GM19463 (cell line): Measurements from ENCODE around the gene ATF7IP2.
"Not testable (repeated sequence)": the region's sequence is repeated elsewhere in the genome, so short reads cannot be mapped to it uniquely, and the experiment has no call there.

Source experiments
- ATAC-seq: cut with Tn5 transposase; IDR thresholded peaks from one replicate; pipeline ENCODE4 v1.9.1; 2021; ENCODE audit warnings: mild to moderate bottlenecking, moderate library complexity; ENCODE audit not compliant: unreplicated experiment

ATF7IP2 gene

DNA sequence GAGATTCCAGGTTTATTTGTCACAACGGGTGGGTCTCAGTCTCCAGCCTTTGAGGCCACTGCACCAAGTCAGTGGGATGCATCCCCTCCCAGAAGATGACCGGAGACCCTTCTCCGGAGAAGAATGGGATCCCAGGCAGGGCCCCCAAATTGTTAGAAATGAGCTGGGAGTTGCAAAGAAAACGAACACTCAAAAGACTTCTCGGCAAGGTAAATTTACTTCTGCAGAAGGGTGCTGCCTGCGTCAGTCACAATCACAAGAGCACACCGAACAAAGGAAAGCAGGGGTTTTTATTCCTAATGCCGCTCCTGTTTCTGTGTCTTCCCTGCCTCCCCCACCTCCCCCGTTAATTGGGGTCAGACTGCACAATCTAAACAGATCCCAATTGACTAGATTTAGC, 61.4 kb downstream of the ATF7IP2 start:
- ATAC-seq: no peak

DNA sequence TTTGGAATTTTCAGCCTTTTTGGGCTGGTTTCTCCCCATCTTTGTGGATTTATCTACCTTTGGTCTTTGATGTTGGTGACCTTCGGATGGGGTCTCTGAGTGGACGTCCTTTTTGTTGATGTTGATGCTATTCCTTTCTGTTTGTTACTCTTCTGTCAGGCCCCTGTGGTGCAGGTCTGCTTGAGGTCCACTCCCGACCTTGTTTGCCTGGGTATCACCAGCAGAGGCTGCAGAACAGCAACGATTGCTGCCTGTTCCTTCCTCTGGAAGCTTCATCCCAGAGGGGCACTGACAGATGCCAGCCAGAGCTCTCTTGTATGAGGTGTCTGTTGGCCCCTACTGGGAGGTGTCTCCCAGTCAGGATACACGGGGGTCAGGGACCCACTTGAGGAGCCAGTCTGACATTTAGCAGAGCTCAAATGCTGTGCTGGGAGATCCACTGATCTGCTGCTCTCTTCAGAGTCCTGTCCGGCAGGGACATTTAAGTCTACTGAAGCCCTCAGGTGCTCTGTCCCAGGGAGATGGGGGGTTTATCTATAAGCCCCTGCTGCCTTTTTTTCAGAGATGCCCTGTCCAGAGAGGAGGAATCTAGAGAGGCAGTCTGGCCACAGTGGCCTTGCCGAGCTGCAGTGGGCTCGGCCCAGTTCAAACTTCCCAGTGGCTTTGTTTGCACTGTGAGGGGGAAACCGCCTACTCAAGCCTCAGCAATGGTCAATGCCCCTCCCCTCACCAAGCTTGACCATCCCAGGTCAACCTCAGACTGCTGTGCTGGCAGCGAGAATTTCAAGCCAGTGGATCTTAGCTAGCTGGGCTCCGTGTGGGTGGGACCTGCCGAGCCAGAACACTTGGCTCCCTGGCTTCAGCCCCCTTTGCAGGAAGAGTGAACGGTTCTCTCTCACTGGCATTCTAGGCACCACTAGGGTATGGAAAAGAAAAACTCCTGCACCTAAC, 66.6 kb downstream of the ATF7IP2 start:
- ATAC-seq: not testable (repeated sequence)

- no peak for ATAC-seq
These were observed 67.3 kb downstream of the ATF7IP2 start for GRCh38 chr16:10453159-10453510.

DNA sequence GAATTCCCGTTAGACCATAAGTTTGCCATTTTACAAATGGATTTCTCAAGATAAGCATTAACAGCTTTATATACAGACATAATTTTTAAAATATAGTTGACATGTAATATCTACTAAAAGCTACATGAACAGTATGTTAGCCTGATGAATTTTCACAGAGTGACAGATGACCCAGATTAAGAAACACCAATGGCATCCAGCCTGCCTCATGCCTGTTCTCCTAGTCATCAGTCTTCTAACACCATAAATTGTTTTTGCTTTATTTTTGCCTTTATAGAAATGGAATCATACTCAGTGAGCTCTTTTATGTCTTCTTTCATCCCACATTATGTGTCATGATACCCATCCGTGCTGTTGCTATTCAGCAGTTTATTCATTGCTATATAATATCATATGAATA, 80.0 kb downstream of the ATF7IP2 start:
- no peak for ATAC-seq

DNA sequence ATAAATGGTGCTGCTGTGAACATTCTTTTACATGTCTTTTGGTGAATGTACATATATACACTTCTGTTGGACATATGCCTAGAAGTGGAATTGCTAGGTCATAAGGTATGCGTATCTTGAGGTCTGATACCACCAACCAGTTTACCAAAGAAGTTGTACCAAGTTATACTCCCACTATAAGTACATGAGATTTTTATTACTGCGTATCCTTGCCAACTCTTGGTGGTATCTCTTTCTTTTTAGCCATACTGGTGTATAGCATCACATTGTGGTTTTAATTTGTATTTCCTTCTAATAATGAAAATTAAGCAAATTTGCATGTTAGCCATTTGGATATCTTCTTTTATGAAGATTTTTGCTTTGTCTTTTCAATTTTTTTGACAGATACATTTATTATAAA, 80.5 kb downstream of the ATF7IP2 start:
- ATAC-seq: no peak

DNA sequence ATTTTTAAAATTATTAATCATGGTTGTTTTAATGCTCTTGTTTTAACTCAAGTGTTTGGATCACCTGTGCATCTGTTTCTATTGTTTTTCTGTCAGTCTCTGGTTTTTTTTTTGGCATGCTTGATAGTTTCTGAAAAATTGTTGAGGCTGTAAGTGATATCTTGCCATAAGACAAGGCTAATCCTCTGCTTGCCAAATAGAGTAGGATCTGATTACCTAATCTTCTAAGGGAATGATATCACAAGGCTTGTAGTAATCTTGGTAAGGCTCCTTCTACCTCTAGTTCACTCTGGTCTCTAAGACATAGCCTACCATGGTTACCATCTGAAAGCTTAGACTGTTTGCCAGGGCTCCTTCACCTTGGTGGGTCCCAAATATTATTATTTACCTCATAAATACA, 81.0 kb downstream of the ATF7IP2 start:
- no peak for ATAC-seq

DNA sequence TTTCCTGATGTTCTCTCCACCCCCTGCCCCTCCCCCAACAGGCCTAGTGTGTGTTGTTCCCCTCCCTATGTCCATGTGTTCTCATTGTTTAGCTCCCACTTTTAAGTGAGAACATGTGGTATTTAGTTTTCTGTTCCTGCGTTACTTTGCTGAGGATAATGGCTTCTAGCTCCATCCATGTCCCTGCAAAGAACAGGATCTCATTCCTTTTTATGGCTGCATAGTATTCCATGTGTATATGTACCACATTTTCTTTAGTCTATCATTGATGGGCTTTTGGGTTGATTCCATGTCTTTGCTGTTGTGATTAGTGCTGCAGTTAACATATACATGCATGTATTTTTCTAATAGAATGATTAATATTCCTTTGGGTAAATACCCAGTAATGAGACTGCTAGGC, 90.8 kb downstream of the ATF7IP2 start:
- ATAC-seq: not testable (repeated sequence)

- no peak for ATAC-seq
These were observed 94.3 kb downstream of the ATF7IP2 start for GRCh38 chr16:10480151-10480550.

- ATAC-seq: no peak
These were observed 99.3 kb downstream of the ATF7IP2 start for GRCh38 chr16:10485159-10485558.

GRCh38 chr16:10485698-10486382, 100.0 kb downstream of the ATF7IP2 start:
- ATAC-seq: no peak

- ATAC-seq: no peak
These were observed 104.3 kb downstream of the ATF7IP2 start for GRCh38 chr16:10490141-10490540.

DNA sequence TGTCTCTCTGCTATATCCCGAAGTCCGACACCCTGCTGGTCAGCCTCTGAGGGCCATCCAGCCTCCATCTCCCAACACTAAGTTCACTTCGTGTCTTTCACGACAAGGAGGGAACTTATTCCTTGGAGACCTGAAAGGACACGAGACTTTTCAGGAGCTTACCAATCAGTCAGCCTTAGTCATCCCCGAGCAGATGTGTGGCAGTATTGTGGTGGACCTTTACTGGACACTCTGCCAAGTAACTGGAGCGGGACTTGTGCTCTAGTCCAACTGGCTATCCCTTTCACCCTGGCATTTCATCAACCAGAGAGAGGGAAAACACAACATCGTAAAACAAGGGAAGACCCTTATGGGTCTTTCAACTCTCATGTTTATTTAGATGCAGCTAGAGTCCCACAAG, 107.4 kb downstream of the ATF7IP2 start:
- no peak for ATAC-seq

GRCh38 chr16:10494343-10495030, 108.6 kb downstream of the ATF7IP2 start:
- no peak for ATAC-seq

GRCh38 chr16:10495031-10495345, 109.1 kb downstream of the ATF7IP2 start:
- no peak for ATAC-seq

DNA sequence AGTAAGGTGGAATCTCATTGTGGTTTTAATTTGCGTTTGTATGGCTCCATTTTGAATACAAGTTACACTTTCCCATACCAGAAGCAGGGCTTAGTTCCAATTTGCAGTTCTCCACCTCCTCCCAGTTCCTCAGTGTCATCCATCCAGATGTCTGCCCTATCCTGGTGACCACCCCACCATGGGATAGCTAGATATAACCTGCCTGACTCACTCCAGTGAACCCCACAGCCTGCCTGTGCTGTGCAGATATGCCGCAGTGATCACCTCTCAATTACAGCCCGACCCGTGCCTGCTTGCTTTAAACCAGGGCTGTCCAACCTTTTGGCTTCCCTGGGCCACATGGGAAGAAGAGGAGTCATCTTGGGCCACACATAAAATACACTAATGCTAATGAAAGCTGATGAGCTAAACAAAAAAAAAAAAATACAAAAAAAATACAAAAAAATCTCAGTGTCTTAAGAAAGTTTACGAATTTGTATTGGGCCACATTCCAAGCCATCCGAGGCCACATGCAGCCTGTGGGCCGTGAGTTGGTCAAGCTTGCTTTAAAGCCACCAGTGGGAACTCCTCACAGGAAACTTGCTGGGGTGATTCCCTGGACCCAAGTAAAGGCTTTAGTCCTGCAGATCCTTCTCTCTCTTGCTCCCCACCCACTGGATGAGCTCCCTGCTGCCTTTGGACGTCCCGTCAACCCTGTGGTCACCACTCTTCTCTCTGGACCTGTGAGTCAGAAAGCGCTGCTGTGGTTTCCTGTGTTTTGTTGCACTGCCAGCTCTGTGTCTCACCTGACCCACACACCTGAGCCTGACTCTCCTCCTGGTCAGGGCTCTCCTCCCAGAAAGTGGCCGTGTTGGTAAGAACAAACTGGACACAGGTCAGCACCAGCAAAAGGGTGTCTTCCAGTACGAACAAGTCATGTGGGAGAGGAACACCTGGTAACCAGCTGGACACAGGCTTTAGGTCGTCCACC, 111.6 kb downstream of the ATF7IP2 start:
- no peak for ATAC-seq

GRCh38 chr16:10500582-10500981, 114.7 kb downstream of the ATF7IP2 start:
- ATAC-seq: no peak

DNA sequence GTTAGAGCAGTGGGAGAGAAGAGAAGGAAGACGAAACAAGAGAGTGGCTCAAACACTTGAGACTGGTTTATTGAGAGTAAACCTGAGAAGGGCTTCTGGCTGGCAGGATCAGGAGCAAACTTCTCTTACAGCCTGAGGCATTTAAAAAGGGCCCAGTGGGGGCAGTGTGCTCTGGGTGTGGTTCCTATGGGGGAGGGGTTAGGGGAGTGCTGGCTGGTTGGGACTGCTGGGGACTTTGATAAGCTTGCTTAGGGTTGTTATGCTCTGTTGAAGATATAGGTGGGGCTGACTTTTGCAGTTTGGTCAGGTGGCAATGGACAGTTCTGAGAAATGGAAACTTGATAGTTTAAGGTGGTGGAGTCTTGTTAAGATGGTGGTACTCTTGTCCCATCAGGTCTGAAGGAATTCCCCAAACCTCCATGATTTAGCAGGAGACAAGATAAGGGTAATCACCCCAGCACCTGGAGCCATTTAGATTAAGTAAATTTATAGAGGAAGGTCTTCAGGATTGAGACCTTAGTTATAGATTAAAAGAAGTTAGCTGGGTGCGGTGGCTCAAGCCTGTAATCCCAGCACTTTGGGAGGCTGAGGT, 115.3 kb downstream of the ATF7IP2 start:
- no peak for ATAC-seq

DNA sequence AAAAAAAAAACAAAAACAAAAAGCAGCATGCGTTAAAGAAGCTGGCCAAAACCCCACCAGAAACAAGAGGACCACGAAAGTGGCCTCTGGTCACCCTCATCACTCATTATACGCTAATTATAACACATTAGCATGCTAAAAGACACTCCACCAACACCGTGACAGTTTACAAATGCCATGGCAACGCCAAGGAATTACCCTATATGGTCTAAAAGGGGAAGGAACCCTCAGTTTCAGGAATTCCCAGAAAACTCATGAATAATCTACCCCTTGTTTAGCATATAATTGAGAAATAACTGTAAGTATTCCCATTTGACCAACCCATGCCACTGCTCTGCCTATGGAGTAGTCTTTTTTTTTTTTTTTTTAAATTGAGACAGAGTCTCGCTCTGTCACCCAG, 116.9 kb downstream of the ATF7IP2 start:
- no peak for ATAC-seq

DNA sequence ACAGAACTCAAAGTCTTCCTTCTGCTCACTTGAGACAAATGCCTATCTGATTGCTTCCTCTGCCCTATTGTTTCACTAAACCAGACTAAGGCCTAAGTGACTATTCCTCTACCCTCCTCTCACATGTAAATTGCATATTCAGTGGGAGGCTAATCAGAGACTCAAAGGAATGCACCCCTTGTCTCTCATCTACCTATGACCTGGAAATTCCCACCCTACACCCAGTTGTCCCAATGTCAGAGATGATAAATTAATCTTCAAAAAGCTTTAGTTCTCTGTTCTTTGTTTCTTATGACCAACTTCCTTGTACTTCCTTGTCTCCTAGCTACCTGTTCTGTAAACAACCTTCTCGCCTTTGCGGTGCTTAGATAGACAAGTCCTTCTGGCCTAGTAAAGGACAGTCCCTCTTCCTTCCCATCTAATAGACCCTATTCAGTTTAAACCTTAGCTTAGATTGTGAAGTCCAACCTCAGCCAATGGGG, 118.6 kb downstream of the ATF7IP2 start:
- no peak for ATAC-seq

DNA sequence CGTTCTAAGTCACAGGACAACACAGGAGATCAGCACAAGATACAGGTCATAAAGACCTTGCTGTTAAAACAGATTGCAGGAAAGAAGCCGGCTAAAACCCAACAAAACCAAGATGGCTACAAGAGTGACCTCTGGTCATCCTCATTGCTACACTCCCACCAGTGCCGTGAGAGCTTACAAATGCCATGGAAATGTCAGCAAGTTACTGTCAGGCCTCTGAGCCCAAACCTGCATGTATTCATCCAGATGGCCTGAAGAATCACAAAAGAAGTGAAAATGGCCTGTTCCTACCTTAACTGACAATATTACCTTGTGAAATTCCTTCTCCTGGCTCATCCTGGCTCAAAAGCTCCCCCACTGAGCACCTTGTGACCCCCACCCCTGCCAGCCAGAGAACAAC, 119.4 kb downstream of the ATF7IP2 start:
- not testable (repeated sequence) for ATAC-seq
